Measurements from ENCODE around the gene NUCB1.

DNA sequence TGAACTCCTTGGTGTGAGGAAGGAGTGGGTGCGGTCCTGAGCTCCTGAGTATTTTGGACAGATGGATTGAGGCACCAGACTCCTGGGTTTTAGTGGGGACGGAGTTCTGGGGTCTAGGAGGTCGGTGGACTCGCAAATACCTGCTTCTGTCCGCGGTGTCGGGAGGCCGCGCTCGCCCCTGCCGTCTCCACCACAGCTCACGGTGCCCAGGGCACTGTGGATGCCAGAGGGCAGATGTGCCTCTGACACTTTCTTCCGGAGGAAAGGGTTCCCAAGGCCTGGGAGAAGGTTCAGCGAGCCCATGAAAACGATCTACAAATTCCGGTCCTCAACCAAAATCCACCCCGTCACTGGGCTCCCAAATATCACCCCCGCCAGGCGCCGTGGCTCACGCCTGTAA is 4.9 kb upstream of the NUCB1 start:
- no peak for TF ChIP-seq CTCF (IDR thresholded peaks at IDR 0.05)
- TF ChIP-seq POLR2A (IDR thresholded peaks at IDR 0.05) = no peak

Measured in thyroid gland (tissue), 4 donors.